ENCODE data around the gene RER1.

Gene RER1

DNA sequence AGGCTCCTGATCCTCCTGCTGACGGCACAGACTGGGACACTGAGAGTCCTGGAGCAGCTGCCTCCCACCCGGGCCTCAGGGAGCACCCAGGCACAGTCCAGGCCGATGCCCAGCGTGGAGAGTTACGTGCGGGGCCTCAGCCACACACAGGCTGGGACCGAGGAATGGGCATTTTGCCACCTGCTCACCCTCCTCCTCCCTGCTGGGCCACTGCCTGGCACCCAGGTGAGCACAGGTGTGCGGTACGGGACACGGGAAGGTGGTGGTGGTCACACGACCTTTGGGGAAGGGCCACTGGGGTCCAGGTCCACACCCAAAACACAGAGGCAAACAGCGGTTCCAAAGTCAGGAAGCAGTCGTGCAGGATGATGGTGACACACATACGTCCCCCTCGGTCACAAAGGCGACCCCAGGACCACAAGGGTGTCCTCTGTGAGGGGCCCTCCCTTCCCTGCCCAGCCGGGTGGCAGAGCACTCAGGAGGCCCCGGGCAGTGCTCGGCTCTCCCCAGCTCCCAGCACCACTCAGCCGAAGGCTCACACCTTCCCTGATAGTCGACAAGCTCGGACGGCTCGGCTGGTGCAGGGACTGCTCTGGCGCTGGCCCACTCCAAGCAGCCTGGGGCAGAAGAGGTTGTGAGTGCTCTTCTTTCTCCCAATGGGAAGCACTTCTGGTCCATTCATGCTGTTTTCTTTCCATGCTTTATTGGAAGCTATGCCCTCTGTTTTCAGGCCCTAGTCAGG, 14.5 kb upstream of the RER1 start:
- TF ChIP-seq GATA2 (IDR thresholded peaks at IDR 0.05; ENCODE audit: low read depth, low read length) = no peak
- TF ChIP-seq GATA3 (IDR thresholded peaks at IDR 0.05; ENCODE audit: low read depth, low read length) = no peak

DNA sequence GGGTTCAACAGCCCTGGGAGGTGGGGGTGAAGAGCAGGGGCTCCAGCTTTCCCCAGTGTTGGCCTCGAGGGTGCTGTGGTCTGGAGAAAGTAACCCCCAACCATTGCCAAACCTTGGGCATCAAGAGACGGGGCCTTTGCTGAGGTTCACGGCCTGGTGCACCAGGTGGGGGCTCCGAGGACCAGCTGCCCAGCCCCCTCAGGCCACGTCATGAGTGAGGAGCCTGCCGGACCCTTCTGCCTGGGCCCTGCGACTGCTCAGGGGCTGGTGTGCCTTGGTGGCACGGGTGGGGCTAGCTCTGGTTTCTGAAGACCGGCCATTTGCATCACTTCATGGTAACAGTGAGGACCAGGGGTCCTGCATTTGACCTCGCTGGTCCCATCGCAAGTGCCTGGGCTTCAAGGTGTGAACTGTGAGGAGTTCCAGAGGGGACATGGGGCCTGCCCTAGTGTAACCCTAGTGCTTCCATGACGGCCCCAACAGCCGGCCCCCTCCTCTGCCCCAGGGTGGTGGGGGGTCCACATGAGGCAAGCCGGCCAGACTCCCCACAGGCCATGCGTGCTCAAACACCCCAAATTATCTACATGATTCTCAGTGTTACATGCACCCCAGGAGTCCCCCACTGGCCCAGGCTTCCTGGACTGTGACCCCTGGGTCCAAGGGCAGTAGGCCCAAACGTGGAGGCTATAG, 13.7 kb upstream of the RER1 start:
- no peak for TF ChIP-seq GATA3 (IDR thresholded peaks at IDR 0.05; ENCODE audit: low read depth, low read length)
- no peak for TF ChIP-seq GATA2 (IDR thresholded peaks at IDR 0.05; ENCODE audit: low read depth, low read length)

DNA sequence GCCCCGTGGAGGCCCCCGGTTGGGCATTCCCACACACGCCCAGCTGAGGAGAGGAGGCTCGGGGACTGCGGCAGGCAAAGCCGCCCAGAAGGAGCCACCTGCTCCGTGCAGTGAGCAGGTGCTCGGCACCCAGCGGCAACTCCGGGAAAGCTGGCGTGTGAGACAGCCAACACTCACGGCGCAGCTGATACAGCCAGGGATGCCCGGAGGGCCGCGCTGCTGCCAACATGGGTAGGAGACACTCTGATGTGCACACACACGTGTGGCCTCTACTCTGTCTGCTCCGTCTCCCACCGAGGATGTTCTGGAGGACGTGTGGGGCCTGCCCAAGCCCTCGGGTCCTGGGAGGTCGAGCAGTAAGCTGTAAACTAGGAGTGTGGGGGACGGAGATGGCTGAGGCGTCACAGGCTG, 13.2 kb upstream of the RER1 start:
- TF ChIP-seq GATA2 (IDR thresholded peaks at IDR 0.05; ENCODE audit: low read depth, low read length) (no peak), GATA3 (IDR thresholded peaks at IDR 0.05; ENCODE audit: low read depth, low read length) (no peak)

DNA sequence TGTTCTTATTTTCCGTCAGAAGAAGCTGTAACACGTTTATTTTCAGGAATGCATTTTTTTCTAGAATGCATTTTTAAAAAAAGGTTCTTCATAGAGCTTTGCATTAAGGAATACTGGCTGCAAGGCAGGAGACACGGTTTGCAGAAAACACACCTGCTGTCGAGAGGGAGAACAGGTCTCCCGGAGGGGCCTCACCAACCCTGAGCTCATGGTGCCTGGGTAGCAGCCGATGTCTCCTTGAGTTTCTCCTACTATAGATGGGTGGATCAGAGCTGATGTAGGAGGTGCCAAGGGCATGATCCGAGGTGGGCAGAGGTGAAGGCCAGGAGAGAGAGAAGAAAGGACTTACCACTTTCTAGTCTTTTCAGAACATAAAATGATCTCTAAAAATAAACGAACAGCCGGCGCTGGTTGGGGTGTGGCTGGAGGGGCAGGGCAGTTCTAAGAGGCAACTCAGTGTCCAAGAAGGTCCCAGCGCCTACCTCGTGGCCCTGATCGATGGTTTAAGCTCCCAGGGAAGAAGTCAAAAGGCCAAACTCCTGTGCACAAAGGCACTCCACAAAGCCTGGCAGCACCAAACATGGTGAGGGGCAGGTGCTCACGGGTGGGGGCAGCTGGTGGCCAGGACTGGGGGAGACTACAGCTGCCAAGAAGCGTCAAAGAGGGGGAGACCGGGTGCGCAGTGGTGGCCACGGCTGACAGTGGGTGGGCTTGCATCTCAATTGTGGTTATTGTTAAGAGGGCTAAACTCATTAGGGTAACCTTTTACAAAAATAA, 12.5 kb upstream of the RER1 start:
- no peak for TF ChIP-seq GATA2 (IDR thresholded peaks at IDR 0.05; ENCODE audit: low read depth, low read length)
- no peak for TF ChIP-seq GATA3 (IDR thresholded peaks at IDR 0.05; ENCODE audit: low read depth, low read length)

DNA sequence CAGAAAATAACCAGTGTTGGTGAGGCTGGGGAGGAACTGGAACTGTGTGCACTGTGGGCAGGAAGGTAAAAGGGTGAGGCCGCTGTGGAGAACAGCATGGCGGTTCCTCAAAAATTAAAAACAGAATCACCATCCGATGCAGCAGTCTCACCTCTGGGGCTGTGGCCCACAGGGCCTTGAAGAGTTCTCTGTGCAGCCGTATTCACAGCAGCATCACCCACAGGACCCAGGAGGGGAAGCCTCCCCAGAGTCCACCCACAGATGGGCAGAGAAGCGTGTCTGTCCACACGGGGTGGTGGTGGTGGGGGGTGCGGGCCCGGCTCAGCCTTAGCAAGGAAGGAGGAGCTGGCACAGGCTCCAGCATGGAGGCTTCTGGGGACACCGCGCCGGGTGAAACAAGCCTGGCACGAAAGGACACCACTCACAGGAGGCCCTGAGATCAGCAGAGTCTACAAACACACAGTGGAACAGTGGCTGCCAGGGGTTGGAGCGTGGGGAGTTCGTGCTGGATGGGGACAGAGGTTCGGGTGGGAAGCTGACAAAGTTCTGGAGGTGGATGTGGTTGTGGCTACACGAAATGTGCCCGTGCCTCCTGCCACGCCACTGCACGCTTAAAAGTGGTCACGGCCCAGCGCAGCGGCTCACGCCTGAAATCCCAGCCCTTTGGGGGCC, 11.8 kb upstream of the RER1 start:
- TF ChIP-seq GATA2 (IDR thresholded peaks at IDR 0.05; ENCODE audit: low read depth, low read length) (no peak), GATA3 (IDR thresholded peaks at IDR 0.05; ENCODE audit: low read depth, low read length) (no peak)

DNA sequence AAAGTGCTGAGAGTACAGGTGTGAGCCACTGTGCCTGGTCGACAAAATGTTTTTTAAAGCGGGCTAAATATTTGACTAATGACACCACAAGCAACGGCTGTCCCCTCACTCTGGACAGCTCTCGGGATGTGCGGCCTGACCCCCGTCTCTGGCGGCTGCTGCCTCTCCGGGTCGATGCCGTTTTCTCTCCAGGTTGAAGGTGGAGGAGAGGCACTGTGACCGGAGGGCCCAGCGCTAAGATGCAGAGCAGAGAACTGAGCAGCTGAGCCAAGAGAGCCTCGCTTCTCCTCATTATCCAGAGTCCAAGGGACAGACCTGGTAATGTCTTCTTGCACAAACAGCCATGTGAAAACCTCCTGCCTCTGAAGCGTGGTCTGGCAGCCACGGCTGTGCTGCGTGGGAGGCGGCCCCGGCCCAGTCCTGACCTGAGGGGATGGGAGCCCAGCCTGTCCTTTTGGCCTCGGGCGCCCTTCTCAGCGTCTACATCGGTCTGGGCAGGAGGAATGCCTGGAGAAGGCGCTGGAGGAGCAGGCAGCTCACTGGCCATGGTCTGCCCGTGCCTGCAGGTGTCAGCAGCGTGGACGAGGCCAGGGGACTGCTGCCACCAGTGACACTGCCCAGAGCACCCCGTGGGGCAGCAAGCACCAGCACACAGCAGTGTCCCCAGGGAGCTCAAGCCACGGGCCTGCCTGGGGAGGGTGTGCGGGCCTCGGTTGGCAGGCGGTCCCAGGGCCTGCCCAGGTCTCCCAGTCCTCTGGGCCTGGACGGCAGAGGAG, 10.6 kb upstream of the RER1 start:
- no peak for TF ChIP-seq GATA3 (IDR thresholded peaks at IDR 0.05; ENCODE audit: low read depth, low read length)
- no peak for TF ChIP-seq GATA2 (IDR thresholded peaks at IDR 0.05; ENCODE audit: low read depth, low read length)

DNA sequence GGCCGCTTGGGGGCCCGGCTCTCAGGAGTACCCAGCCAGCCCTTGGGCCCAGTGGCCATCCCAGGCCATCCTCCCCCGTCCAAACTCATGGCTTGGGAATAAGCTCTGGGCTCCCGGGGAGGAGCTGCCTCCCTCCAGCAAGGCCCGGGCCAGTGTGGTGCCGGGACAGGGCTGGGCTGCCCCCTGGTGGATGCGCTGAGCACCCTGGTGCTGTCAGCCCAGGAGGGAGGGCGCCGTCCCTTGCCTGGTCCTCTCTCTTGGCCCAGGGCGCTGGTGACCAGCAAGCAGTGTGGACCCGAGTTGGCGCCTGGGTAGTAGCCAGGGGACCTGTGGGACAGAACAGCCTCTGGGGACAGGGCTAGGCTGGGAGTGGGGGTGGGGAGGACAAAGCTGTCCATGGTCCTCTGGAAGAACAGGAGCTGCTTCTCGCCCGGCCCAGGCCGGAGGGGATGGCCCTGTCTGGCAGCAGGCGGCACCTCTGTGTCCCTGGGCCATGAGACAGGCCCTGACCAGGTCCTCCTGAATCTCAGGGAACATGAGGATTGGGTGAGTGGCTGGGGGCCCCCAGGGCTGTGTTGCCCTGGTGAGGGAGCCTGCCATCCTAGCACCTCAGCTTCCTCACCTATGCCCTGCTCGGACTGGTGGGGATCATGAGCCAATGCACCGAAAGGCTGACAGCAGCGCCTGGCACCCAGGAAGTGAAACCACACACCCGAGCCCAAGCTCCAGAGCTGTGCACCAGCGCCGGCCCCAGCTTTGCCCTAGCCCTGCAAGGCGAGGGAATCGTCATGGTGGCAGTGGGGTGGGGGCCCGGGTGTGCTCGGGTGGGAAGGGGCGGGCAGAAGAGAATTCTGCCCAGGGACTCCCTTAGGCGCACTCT, 9.7 kb upstream of the RER1 start:
- no peak for TF ChIP-seq GATA3 (IDR thresholded peaks at IDR 0.05; ENCODE audit: low read depth, low read length)
- TF ChIP-seq GATA2 (IDR thresholded peaks at IDR 0.05; ENCODE audit: low read depth, low read length) = no peak

DNA sequence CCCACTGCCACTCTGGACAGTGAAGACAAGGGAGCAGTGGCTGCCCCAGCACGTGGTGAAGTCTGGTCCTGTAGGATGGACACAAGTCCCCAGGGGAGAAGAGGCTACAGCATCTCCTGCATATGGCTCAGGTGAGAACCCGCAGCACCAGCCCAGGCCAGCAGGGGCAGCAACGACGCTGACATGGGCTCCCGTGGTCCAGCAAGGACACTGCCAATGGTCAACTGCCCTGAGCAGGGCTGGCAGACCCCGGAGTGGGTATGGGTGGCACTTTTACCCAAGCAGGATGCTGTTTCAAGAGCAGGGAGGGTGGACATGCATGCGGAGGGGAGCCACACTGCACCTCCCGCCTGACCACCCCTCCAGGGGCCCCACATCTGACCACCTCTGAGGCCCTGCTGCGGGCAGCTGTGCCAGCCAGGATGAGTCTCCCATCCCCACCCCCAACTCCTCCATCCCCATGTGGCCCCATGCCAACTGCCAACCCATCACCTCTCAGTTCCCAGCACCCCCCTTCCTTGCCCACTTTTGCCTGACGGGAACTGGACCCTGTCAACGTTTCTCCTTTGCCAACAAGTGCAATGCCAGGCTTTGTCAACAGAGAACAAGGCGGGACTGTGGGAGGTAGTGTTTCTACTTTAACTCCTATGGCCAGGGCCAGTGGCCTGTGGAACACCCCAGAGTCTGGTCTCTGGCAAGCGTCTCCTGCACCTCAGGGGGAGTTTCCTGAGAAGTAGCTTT, 8.8 kb upstream of the RER1 start:
- TF ChIP-seq GATA2 (IDR thresholded peaks at IDR 0.05; ENCODE audit: low read depth, low read length) (no peak), GATA3 (IDR thresholded peaks at IDR 0.05; ENCODE audit: low read depth, low read length) (no peak)

DNA sequence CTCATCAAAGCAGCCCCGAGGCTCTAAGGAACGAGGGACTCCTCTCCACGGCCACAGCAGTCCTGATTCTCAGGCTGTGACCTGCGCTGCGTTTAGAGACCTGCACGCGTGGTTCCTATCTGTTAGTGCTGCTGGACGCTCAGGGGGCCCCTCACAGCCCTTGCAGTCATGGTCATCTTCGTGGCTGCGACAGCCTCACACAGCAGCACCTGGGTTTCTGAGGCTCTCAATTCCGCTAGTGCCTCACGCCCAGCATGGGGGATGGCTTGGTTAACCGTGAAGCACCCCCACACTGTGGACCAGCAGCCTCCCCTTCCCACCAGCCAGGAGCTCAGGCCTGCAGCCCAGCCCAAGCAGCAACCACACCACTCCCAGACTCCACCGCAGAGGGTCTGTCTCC, 8.1 kb upstream of the RER1 start:
- TF ChIP-seq GATA3 (IDR thresholded peaks at IDR 0.05; ENCODE audit: low read depth, low read length) = no peak
- TF ChIP-seq GATA2 (IDR thresholded peaks at IDR 0.05; ENCODE audit: low read depth, low read length) = no peak

DNA sequence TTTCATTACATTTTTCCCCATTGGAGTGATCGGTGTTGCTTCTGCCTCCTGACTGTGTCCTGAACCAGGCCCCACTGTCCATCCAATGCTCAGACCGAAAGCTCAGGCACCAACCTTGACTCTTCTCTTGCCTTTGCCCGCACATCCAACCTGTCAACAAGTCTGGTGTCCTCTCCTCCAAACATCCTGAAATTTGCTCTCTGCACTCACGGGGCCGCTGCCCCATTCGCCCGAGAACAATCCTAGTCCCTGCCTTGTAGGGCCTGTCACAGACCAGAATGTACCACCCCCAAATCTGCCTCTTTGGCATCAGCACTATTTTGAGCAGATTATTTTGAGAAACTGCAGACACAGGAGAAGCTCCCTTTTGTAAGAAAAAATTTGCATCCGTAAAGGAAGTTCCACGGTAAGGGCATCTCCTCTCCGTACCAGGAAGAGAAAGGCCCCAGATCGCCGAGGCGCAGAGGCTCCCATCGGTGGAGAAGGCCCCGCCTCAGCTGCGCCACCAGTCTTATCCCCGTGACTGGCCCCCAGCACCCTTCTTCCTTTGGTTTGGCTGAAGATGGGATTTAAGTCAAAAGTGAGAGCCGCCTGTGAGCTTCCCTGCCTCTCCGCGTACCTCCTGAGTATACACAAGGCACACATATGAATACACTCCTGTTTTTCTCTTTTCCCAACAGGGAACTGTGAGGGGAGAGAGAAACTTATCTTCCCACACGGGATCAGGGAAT, 7.3 kb upstream of the RER1 start:
- TF ChIP-seq GATA3 (IDR thresholded peaks at IDR 0.05; ENCODE audit: low read depth, low read length) = no peak
- no peak for TF ChIP-seq GATA2 (IDR thresholded peaks at IDR 0.05; ENCODE audit: low read depth, low read length)

DNA sequence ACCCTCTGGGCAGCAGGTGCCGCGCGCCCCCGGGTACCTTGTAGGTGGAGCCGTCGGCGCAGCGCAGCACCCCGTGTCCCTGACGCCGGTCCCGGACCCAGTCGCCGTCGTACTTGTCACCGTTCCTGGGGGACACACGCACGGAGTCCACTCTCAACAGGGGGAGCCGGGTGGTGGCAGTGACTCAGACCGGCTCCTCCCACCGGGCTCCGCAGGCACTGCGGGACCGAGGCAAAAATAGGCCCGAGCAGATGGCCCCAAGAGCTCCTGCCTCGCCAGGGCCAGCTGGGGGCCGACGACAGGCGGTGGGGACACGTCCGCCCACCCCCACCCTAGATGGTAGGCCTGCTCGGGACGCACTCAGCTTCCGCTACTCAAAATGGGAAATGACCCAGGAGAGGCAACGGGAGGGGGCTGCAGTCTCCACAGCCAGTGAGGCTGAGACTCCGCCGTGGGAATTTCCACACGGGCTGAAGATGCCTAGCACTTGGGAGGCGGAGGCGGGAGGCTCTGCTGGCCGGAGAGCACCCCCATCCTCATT, 6.6 kb upstream of the RER1 start:
- TF ChIP-seq GATA3 (IDR thresholded peaks at IDR 0.05; ENCODE audit: low read depth, low read length) (no peak), GATA2 (IDR thresholded peaks at IDR 0.05; ENCODE audit: low read depth, low read length) (no peak)

All from SH-SY5Y (cell line).